Gastroesophageal sphincter (tissue), 3 donors: ENCODE data around the gene CCDC200.

Experiments
- POLR2AphosphoS5 ChIP-seq: sonication (generic); formaldehyde crosslinking; IDR thresholded peaks from one replicate; pipeline ENCODE4 v1.6.1; 2017; ENCODE audit warnings: antibody characterized with exemption
- TF ChIP-seq, protein P1 (sequence below), 4 experiments: fragments of 200-600 bp in 2 of 4; fragments of 450-650 bp in 2 of 4; sonication (generic) in 1 of 4; IDR thresholded peaks; one replicate each; pipeline ENCODE4 v1.5.1; 2017 to 2019; ENCODE audit warnings: antibody characterized with exemption in 4 of 4, mild to moderate bottlenecking in 2 of 4, moderate library complexity in 2 of 4

- TF ChIP-seq, protein P1, sequence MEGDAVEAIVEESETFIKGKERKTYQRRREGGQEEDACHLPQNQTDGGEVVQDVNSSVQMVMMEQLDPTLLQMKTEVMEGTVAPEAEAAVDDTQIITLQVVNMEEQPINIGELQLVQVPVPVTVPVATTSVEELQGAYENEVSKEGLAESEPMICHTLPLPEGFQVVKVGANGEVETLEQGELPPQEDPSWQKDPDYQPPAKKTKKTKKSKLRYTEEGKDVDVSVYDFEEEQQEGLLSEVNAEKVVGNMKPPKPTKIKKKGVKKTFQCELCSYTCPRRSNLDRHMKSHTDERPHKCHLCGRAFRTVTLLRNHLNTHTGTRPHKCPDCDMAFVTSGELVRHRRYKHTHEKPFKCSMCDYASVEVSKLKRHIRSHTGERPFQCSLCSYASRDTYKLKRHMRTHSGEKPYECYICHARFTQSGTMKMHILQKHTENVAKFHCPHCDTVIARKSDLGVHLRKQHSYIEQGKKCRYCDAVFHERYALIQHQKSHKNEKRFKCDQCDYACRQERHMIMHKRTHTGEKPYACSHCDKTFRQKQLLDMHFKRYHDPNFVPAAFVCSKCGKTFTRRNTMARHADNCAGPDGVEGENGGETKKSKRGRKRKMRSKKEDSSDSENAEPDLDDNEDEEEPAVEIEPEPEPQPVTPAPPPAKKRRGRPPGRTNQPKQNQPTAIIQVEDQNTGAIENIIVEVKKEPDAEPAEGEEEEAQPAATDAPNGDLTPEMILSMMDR (IDR thresholded peaks at IDR 0.05) = no peak
- no peak for TF ChIP-seq POLR2AphosphoS5
Observed at GRCh38 chr17:43193251-43193650, 35.2 kb downstream of the CCDC200 start.
